Measurements from ENCODE around the gene C1orf198.

DNA sequence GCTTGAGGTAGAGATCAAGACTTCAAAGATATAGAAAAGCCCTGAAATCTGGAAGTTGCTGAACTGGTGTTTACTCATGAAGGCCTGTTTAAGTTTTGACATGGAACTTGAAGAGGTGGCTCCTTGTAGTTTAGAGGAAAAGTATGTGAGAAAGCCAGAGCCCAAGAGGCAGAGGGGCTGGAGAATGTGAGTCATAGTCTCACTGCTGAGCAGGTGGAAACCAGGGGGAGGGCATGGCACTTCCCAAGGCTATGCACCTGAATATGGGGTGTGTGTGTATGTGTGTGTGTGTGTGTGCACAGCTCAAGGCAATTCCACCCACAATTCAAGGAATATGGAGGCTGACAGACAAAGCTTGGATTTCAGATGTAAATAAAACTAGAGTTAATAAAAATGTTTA is 46.8 kb upstream of the C1orf198 start:
- TF ChIP-seq, protein P1, sequence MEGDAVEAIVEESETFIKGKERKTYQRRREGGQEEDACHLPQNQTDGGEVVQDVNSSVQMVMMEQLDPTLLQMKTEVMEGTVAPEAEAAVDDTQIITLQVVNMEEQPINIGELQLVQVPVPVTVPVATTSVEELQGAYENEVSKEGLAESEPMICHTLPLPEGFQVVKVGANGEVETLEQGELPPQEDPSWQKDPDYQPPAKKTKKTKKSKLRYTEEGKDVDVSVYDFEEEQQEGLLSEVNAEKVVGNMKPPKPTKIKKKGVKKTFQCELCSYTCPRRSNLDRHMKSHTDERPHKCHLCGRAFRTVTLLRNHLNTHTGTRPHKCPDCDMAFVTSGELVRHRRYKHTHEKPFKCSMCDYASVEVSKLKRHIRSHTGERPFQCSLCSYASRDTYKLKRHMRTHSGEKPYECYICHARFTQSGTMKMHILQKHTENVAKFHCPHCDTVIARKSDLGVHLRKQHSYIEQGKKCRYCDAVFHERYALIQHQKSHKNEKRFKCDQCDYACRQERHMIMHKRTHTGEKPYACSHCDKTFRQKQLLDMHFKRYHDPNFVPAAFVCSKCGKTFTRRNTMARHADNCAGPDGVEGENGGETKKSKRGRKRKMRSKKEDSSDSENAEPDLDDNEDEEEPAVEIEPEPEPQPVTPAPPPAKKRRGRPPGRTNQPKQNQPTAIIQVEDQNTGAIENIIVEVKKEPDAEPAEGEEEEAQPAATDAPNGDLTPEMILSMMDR (conservative IDR thresholded peaks at IDR 0.05), result no peak
- TF ChIP-seq EZH2 (IDR thresholded peaks at IDR 0.05; ENCODE audit: low read depth), result no peak
